ENCODE results near the gene SAAL1.

The SAAL1 gene

GRCh38 chr11:18080451-18080850, 25.4 kb downstream of the SAAL1 start:
- DNase-seq: no peak

- DNase-seq: no peak
Observed at GRCh38 chr11:18078909-18079308, 27.0 kb downstream of the SAAL1 start.

DNA sequence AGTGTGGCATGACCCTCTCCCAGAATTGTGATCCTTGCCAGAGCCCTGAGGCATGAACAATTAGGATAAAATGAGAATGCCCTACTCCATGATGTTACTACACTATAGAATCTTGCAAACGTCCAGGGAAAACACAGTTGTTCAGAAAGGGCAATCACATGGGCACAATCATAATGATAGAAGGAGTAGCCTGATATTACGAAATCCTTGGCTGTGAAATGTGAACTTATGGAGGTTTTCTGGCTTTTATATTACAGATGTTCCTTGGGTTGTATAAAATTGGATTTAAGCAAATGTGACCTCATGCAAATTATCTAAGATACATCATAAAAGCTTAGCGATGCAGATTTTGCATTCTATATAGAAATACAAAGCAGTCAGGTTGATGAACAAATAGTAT, 30.4 kb downstream of the SAAL1 start:
- DNase-seq: no peak

- DNase-seq: peak; percentile 77
Observed at GRCh38 chr11:18071098-18071705, 34.7 kb downstream of the SAAL1 start.

DNA sequence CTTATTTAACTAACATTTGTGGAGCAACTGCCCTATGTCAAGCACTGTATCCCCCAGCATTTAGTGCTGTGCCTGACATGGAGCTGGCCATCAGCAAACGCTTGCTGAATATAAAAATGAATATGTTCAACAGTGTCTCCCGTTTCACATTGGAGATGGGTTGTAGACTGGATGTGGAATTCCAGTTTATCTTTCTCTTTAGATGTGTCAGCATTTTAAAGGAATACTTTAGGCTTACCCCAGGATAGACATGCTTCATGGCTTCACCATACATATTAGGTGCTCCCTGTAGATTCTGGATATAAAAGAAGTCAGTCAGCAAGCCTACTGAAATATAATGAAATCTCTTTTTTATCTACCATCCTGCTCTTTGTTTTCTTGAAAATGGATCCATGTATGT, 38.5 kb downstream of the SAAL1 start:
- DNase-seq: no peak

GRCh38 chr11:18066626-18067025, 39.3 kb downstream of the SAAL1 start:
- no peak for DNase-seq

DNA sequence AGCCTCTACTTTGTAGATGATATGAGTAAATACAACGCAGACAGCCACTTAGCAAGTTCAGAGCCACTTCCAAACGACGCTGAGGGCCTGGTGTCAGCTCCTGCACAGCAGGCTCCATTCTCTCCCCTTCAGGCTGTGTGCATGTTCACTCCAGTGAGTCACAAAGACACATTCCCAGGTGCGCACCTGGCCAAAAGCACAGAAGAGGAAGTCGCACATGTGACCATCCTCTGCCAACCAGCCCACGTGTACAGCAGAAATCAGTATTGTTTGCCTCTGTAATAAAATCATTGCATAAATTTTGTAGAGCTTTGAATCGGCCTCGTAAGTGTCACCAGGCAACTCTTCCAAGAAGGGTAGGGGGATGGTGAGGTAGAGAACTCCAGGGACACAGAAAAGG, 40.3 kb downstream of the SAAL1 start:
- DNase-seq: peak; percentile 94

DNA sequence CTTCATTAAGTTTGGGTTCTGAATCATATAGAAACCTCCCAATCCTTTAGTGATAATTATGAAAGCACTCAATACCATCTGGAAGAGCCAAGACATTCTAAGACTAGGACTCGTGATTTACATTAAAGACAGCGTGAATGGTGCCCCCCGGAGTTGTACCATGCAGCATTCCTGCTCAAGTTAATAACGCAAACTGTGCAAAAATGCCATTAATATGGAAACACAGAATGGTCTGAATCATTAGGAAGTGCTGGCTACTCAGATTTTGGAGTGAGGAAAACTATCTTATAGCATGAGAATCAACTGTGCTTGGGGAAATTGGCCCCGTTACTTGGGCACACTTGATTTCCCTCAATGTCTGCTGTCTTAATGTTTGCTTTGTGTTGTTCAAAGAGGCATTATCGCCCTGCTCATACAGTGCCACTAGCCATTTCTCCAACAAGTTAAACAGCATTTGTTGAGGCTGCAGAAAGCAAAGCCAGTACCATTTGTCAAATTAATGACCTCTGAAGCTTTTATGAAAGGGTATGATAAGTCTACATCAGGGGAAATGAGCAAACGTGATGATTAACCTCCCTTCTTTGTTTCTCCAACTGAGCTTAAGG, 41.3 kb downstream of the SAAL1 start:
- DNase-seq: peak; percentile 66

- peak; percentile 92 for DNase-seq
Observed at GRCh38 chr11:18063862-18064434, 41.9 kb downstream of the SAAL1 start.

- DNase-seq: peak; percentile 94
Observed at GRCh38 chr11:18063125-18063524, 42.8 kb downstream of the SAAL1 start.

DNA sequence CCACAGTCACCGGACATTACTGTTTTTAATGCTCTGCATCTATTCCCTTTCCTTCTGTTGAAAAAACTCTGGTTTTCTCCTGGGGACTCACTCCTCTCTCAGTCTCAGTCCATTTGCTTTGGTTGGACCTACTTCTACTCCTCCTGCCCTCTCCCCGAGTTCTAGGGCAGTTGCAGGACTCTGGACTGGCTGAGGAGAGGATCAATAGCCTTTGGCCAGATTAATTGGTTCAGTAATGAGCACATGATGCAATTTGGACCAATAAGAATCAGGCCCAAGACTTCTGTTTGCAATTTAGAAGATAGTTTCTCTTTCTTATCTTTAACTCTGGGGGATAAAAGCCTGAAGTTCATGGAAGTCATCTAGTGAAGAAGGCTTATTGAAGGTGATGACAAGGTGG, 44.5 kb downstream of the SAAL1 start:
- DNase-seq: no peak

DNA sequence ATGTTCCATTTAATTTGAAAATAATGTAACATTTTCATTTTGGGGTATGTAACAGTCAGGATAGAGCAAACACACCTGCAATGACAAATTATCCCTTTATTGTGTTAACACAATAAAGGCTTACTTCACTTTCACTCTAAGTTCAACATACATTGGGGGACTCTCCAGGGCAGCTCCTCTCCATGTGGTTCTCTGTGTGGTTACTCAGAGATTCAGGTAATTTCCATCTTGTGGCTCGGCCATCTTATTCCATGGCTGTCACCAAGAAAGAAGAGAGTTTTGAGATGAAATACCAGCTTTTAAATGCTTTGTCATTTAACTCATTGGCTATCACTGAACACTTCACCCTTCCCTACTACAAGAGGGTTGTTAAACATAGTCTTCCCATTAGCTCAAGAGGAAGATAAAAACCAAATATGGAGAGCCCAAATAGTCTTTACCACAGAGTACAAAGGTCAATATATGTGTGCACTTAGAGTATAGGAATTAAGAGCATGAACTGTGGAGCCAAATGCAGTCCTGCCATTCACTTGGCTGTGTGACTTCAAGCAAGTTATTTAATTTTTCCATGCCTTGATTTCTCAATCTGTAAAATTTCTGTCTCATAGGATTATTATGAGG, 49.2 kb downstream of the SAAL1 start:
- peak; percentile 37 for DNase-seq

DNA sequence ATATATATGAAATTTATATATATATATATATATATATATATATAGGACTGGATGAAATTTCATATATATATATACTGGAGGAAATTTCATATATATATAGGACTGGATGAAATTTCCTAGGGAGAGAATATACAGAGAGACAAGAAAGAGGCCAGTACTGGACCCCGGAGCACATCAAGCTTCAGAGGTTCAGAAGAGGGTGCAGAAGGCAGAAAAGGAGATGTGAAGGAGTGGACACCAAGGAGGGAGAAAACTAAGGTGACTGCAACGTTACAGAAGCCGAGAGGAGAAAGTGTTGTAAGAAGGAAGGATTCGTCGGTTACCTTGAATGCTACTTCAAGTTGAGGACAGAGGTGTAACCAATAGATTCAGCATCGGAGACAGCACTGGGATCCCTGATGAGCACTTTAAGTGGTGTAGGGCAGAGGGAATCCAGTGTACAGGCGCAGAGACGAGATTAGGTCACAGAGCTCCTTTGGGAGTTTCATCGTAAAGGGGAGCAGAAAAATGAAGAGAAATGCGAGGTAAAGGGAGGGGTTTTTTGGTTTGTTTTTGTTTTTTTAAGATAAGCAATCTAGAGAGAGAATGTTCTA, 51.3 kb downstream of the SAAL1 start:
- no peak for DNase-seq

GRCh38 chr11:18050848-18051247, 55.0 kb downstream of the SAAL1 start:
- no peak for DNase-seq

GRCh38 chr11:18046116-18046777, 59.6 kb downstream of the SAAL1 start, which contains the start of gene TPH1:
Gene TPH1 (minus strand): TSS chr11:18046269. CDS start chr11:18040762, 5,507 bp downstream.
- peak; percentile 64 for DNase-seq

DNA sequence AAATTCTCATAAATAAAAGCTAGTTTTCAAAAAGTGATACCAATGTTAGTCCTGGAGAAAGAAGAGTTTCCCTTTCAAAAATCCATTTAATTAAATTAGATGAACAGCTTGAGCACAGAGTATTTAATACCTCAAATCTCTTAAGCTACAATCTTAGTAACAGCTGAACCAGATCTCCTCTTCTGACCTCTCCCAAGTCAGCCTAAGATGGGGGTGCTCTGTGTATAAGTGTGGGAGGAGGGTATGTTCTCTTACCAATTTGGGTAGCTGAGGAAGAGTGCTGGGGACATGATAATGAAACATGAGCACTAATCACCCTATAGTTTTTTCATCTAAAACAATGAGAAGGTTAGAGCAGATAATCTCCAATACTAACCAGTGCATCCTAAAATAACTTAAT, 69.4 kb downstream of the SAAL1 start:
- no peak for DNase-seq
